GM19193 (cell line): ENCODE results near the gene HDAC9.

ENCODE experiments used
- POLR2A ChIP-seq: IDR thresholded peaks from 4 replicates; pipeline ENCODE4 v1.6.1; 2011; ENCODE audit not compliant: insufficient read depth, insufficient read length; ENCODE audit errors: extremely low read depth

Gene HDAC9

DNA sequence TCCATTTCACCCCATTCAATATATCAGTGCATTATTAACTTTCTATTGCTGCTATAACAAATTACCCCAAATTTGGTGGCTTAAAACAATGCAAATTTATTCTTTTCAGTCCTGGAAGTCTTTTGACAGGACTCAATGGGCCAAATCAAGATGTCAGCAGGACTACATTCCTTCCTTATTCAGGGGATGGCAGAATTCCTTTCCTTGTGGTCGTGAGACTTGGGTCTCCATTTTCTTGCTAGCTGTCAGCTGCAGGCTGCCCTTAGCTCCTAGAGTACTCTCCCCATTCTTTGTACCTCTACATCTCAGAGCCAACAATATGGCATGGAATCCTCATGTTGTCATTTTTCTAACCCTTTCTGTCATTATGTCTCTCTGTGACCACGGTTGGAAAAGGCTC, 310.6 kb downstream of the HDAC9 start:
- no peak for TF ChIP-seq POLR2A

DNA sequence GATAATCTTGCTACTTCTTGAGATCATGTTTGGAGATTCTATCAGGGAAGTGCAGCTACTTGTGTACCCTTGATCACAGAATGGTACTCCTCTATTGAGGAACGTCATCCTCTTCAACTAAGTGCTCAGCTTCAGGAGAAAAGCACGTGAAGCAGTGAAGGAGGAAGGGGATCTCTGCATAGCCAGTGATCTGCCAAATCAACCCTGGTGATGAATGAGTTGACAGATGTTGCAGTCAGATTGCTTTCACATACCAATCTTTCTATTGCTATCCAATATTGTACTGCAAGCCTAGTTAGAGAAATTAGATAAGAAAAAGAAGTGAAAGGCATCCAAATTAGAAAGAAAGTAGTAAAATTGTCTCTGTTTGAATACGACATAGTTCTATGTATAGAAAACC, 312.5 kb downstream of the HDAC9 start:
- TF ChIP-seq POLR2A = no peak

DNA sequence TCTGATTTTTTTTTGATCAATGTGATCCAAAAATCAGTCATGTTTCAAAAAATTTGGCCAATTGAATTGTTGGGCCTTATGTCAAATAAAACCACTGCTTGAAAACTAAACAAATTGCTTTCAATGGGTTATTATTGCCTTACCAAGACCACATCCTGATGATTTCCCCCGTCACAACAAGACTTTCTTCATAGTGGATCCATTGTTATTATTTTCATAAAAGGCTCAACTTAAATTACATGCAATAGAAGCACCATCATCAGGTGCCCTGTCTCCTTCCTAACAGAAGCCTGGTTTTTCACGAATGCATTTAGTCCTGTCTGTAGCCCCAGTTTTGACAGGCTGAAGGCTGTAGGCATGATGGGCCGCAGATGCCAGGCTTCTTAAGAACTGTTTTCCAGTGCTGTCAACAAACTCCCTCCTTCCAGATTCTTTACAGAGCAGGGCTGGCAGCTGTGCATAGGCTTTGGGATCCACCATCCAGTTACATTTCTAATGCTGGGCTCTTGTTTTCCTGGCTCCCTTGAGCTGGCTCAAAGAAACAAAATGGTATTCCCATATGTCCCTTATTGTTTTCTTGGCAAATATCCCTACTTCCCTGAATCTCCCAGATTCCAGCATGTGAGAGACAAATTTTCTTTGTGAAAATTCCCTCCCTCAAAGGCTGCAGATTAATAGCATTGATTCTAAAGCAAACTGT, 319.9 kb downstream of the HDAC9 start:
- no peak for TF ChIP-seq POLR2A

DNA sequence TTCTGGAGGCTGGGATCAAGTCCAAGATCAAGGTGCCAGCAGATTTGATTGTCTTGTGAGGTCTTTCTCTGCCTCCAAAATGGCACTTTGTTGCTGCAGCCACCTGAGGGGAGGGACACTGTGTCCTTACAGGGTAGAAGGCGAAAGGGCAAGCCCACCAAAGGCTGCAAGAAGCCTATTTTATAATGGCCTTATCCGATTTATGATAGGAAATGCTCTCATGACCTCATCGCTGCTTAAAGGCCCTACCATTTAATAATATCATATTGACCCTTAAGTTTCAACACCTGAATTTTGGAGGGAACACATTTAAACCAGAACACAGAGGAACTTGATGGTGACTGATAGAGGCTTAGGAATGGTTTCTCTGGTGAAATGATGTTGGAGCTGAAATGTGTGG, 325.4 kb downstream of the HDAC9 start:
- no peak for TF ChIP-seq POLR2A

DNA sequence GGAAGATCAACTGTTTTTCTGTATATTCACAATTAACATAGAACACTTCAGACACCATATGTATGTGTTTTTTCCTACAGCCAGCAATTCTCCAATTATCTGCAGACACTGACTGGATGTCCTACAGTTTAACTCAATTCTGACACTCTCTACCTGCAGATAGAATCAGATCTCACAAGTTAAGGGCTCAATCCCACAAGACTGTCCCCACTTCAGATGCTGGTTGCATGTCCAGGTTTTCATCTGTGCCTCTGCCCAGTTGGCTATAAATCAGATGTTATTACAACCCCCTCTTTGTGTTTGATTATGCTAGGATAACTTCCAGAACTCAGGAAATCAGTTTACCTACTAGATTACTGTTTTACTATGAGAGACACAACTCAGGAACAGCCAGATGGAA, 326.0 kb downstream of the HDAC9 start:
- no peak for TF ChIP-seq POLR2A

DNA sequence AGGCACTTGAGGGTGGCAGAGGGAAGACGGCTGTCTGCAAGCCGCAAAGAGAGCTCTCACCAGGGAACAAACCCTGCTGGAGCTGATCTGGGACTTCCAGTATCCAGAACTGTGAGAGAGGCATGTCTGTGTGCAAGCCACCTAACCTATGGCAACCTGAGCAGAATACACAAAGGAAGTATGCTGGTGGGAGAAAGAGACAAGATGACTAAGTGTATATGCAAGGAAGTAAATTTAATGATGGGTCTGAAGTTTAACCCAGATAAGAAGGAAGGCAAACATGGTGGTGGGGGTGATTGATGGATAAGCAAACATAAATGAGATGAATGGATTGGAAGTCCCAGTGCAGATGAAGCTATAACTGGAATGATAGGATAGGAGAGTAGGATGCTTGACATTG, 328.6 kb downstream of the HDAC9 start:
- TF ChIP-seq POLR2A = no peak

DNA sequence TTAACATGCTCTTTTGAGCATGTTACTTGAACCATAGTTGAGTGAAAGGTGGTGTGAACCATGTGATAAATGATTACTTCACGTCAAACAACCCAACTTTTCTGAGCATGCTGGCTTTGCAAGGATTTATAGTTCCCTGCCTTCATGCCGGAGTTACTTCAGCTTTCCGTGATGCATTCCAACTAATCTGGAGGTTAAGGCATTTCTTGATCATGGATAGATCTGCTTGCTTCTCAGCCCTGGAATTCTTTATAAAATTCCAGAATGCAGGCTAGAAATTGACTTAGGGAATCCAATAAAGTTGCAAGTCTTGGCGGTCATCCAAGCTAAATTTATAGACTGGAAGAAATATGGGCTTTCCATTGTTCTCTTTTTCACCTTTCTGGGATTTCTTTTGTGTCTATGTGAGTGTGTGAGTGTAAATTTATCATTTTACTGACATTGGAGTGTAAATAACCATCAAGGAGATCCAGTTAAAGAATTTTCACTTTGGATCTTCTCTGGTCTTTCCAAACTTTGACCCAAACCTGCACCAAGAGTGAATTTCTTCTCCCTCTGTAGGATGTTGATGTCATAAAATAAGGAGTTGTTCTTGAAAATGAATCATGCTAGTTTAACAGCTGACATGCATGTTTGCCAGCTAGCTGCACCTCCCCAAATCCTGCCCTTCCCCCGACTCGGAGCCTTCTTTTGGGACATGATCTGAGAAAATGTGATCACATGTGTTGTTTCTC, 332.9 kb downstream of the HDAC9 start:
- no peak for TF ChIP-seq POLR2A

DNA sequence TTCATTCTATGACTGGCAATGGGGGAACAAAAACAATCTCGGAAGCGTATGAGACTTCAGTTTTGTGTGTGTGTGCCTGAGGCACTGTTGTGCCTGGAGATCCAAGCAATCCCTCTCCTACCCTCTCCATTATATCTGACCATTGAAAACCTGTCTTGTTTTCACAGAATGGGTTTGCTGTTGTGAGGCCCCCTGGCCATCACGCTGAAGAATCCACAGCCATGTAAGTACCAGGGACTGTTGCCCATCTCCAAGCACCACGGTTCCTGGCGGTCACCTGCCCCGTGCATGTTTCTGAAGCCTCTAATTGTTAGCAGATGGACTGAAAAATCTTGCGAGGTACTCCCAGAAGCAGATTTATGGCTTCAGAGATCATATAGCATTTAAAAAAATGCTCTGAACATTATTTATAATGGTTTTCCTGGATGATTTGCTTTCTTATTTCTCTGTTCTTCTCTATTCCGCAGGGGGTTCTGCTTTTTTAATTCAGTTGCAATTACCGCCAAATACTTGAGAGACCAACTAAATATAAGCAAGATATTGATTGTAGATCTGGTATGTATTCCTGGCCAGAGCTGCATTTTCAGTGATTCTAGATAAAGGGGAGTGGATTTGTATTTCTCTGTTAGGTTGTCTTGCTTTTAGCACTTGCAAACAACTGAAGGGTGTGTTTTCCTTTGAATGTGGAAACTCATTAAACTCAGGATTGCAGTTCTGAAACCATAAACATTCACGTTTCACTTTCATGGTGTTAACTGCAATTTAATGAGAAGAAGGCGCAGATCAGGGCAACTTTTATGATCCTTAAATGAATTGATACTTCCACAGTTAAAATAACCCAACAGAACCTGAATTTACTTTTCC, 333.7 kb downstream of the HDAC9 start:
- no peak for TF ChIP-seq POLR2A

DNA sequence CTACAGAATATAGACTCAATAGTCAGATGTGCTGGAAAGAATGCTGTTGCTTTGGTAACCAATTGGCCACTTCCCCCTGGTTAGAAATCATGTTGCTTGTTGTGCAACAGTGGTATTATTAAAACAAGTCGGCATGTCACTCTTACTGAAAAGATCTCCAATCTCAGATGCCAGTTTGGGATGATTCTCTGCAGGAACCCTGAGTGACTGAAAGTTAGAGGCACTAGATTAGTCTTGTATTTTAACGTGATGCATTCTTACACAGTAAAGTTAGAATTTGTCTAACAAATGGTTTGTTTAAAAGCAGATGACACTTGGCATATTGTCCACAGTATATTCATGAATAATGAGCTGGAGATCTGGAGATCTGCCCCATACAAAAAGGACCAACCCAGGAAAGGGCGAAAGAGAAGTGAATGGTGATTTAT, 334.3 kb downstream of the HDAC9 start:
- TF ChIP-seq POLR2A = no peak

DNA sequence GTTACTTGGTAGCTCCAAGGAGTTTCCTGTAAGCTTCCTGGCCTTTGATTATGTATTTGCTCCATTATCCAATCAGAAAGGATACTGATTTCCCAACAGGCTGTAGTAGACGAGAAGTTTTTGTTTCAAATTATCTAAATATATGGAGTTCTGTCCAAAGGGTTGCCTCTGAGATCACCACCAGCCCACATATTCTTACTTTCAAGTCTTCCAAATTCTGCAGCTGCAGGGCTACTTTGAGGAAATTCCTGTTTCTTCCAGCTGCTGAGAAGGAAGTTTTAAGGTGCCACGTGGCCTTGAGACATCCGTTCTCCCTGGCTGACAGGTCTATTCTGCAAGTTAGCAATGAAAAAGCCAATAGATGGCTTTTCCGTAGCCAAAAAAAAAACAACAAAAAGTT, 335.9 kb downstream of the HDAC9 start:
- no peak for TF ChIP-seq POLR2A

DNA sequence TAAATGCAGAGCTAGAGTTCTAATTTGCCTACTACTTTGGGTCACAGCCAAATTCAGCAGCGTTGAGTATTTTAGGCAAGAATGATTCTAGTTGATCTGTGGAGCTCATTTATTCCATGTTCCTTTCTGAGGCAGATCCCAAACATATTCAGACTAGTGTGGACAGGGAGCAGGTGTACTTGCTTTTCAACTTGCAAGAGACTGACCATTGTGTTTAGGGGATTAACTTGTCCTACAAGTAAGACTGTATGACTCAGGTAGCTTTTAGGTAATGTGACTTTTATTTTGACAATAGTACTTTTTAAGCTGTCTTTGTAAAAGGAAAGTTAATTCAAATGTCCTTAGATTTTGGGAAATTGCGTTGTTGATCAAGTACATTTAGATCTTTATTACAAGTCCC, 336.4 kb downstream of the HDAC9 start:
- TF ChIP-seq POLR2A = no peak

DNA sequence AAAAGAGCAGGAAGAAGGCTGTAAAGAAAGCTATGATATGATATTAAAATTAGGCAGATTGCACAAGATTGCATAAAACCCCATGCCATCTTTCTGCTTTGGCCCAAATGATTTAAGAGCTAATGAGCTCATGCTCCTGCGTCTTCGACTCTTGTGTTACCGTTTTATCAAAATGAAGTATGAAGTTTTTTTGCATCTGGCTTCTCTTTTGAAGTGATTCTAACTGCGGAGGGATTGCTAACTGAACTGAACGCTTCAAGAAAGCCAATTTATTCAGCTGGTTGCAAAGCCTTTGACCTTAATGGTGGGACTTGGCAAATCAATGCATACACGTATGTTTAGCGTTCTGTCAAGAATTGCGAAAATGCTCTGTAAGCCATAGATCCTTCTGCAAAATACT, 339.0 kb downstream of the HDAC9 start:
- TF ChIP-seq POLR2A = no peak

DNA sequence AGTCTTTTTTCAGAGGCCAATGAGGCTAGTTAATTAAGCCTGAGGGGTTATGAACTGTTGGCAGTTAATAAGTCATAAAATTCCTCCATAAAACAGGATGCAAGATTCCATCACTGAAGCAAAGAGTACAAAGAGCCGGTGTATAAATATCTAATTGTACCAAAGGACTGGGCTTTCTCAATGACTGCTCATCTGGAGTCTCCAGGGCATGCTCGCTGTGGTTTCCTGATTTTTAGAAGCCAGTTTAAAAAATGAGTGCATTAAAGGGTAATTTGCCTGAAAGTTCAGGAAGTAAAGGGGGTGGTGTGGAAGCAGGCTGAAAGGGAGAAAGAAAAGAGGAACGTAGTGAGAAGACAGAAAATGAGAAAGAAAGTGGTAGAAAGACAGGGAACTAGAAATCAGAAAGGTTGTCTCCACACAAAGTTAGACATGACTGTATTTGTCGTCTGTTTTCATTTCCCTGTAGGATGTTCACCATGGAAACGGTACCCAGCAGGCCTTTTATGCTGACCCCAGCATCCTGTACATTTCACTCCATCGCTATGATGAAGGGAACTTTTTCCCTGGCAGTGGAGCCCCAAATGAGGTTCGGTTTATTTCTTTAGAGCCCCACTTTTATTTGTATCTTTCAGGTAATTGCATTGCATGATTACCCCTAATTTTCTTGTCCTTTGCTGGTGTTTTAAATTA, 339.6 kb downstream of the HDAC9 start:
- TF ChIP-seq POLR2A = no peak

DNA sequence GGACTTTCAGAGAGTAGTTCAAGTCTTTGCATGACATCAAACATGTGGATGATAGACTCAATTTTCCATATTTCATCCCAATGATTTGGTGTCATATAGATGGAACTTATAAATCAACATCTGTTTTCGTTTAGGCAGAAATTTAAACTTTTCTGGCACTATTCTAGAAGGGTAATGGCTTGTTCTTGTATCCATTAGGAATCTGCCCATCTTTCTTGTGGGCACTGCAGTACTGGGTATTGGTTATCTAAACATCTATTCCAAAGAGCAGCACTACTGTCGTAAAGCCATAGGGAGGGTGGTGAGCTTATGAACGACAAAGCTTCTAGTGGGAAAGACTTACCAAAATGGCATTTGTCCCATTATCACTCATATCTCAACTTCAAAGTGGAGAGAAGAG, 348.4 kb downstream of the HDAC9 start:
- no peak for TF ChIP-seq POLR2A

DNA sequence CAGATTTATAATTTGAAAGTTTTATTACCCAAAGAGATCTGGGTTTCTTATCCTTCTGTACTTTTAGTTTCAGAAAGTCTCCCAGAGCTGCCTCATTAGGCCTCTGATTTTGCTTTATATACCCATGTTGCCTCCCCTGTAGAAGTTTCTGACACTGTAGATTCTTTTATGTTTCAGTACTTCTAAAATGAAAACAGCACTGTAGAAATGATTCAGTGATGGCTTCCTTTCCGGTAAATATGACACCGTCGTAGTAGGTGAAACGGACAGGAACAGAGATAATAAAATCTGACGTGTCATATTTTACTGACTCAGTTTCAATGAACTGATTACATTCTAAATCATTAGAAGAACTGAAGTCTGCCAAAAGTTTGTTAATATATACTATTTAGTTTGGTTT, 349.2 kb downstream of the HDAC9 start:
- TF ChIP-seq POLR2A = no peak
